Middle frontal gyrus (tissue), 1 donor: ENCODE results near the gene LLGL2.
"Not testable (repeated sequence)": the region's sequence is repeated elsewhere in the genome, so short reads cannot be mapped to it uniquely, and the experiment has no call there.

Experiments
- DNase-seq: peaks from one replicate; pipeline ENCODE4 v3.0.0-alpha.2; 2015; ENCODE audit warnings: low spot score; ENCODE audit errors: extremely low spot score

The LLGL2 gene

GRCh38 chr17:75524970-75525805, at the start of gene LLGL2:
Gene LLGL2, plus strand, starts transcription at chr17:75525697. Its CDS starts 17,730 bp downstream, at chr17:75543427.
- DNase-seq, result no peak

GRCh38 chr17:75475851-75476250, 49.6 kb upstream of the LLGL2 start:
- DNase-seq, result no peak

DNA sequence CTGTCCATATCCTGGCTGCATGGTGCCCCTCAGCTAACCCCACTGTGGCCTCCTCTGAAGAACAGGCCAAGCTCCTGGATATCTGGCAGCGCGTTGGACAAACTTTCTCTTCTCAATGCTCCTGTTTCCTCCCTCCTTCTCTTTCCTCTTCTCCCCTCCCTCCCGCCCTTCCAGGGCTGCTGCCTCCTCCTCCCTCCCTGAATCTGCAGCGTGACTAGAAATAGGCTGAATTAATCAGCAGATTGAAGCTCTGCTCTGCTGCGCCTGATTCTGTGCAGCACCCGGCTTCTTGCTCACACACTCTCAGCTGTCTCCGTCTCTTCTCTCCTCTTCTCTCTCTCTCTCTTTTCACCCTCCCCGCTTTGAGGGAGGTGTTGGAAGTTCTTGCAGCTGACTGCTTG, 49.2 kb upstream of the LLGL2 start:
- peak; percentile 80 for DNase-seq

DNA sequence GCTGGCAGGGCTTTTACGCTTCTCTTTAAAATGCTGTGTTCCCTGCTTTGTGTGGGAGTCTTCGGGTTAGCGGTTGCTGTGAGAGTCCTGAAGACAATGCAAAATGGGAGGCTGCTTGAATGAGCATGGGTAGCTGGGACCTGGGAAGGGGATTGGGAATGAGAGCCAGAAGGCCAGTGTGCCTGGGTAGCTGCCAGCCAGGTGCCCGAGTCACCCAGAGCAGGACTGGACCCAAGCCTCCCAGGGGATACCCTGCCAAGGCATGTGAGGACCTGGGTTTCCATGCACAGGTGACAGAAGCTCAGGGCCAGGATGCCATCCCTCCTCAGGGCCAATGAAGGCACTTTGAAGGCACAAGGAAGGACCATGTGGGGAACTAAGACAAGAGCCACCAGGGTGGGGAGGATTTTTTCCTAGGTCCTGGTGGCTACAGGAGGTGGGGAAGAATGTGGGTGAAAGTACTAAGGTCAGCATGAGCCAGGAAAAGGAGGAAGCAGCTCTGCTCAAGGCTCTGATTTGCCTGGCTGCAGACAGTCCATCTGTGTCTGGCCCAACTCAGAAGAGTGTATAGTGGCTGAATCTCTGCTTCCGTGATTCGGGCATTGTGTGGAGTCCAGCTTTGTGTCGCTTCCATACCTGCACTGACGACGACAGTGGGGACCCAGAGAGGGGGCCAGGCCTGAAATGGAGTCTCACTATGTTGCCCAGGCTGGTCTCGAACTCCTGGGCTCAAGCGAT, 48.6 kb upstream of the LLGL2 start:
- no peak for DNase-seq

DNA sequence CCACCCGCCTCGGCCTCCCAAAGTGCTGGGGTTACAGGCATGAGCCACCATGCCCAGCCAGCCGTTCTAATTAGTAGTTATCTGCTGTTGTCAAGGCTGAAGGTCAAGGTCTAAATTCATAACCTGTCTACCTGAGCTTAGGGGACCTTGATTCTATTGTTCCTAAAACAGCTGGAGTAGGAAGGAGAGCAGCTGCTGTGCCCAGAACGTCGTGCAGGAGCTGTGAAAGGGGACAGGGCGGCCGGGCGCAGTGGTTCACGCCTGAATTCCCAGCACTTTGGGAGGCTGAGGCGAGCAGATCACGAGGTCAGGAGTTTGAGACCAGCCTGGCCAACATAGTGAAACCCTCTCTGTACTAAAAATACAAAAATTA, 48.0 kb upstream of the LLGL2 start:
- not testable (repeated sequence) for DNase-seq

- no peak for DNase-seq
Observed at GRCh38 chr17:75478508-75478907, 47.0 kb upstream of the LLGL2 start.

DNA sequence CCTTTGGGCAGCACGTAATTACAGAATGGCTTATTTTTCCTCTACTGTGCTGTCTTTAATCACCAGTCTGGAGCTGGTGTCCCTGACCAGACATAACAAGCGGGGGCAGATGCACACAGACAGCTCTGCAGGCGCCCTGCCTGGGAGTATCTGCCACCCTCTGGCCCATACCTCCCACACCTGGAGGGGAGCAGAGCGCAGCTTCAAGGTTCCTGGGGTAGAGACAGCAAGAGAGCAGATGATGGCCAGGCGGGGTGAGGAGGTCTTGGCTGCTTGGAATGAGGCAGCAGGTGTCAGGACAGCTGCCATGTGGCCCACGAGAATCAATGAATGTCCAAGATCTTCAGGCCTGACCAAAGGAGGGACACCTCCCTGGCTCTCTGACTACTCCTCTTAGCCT, 45.2 kb upstream of the LLGL2 start:
- no peak for DNase-seq

- no peak for DNase-seq
Observed at GRCh38 chr17:75481194-75482068, 44.1 kb upstream of the LLGL2 start.

DNA sequence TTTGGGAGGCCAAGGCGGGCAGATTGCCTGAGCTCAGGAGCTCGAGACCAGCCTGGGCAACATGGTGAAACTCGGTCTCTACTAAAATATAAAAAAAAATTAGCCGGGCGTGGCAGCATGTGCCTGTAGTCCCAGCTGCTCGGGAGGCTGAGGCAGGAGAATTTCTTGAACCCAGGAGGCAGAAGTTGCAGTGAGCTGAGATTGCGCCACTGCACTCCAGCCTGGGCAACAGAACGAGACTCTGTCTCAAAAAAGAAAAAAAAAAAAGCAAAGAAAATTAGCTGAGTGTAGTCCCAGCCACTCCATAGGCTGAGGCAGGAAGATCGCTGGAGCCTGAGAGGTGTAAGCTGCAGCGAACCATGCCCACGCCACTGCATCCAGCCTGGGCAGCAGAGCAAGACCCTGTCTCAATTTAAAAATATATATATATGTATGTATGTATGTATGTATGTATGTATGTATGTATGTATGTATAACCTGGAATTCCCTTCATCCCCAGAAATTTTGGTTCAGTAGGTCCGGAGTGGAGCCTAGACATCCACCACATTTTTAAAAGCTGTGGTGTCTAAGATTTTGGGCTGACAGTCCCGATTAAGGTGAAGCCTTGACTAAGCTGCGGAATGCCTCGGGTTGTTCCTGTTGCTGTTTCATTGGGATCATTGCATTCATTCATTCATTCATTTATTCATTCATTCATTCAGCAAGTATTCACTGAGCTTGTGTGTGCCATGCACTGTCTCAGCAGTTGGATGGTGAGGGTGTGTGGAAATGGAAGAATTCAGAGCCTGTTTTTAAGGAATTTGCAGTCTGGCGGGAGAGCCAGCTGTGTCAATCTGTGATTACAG, 43.2 kb upstream of the LLGL2 start:
- DNase-seq, result no peak

GRCh38 chr17:75485688-75486087, 39.8 kb upstream of the LLGL2 start:
- DNase-seq, result no peak

- DNase-seq, result no peak
Observed at GRCh38 chr17:75486151-75486550, 39.3 kb upstream of the LLGL2 start.

DNA sequence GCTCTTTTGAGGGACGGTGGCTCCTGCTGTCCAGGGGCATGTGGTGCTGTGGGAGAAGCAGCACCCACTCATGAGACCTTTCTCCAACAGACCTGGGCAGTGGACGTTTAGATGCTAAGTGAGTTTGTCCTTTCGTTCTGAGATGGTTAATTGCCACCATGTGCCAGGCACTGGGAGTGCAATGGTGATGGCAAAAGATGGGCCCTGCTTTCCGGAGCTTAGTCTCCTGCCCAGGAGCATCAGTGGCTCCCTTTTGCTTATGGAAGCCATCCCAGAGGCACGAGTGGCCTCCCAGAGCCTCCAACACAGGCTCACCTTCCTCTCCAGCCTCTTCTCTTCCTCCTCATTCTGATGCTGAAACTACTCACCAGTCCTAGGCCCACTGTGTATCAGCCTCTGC, 38.5 kb upstream of the LLGL2 start:
- DNase-seq, result no peak

GRCh38 chr17:75487351-75488070, 38.0 kb upstream of the LLGL2 start:
- no peak for DNase-seq

GRCh38 chr17:75488693-75489510, 36.6 kb upstream of the LLGL2 start:
- DNase-seq, result no peak

- no peak for DNase-seq
Observed at GRCh38 chr17:75489511-75489955, 36.0 kb upstream of the LLGL2 start.

GRCh38 chr17:75490173-75490743, 35.2 kb upstream of the LLGL2 start:
- no peak for DNase-seq

DNA sequence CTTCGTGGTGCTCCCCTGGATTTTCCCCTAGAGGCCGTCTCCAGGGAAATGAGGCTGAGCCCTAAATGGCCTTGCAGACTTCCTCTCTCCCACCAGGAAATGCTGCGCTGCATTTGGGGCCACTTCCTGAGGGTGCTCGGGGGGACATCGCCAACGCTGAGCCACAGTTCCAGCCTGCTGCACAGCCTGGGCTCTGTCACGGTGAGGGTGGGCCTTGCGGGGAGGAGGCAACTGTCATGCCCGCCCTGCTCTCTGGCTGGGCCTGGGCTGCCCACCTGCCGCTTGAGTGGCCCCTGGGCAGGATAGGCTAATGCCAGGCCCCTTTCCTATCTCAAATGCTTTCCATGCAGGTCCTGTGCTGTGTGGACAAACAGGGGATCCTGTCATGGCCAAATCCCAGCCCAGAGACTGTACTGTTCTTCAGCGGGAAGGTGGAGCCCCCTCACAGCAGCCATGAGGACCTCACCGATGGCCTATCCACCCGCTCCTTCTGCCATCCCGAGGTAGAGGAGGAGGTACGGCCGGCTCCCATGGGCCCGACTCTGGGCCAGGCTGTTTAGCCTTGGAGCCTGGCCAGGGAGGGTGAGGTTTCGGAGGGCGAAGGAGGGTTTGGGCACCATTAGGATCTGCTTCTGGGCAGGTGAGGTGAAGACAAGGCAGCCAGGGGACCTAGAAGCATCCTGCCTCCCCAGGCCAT, 34.4 kb upstream of the LLGL2 start:
- no peak for DNase-seq

DNA sequence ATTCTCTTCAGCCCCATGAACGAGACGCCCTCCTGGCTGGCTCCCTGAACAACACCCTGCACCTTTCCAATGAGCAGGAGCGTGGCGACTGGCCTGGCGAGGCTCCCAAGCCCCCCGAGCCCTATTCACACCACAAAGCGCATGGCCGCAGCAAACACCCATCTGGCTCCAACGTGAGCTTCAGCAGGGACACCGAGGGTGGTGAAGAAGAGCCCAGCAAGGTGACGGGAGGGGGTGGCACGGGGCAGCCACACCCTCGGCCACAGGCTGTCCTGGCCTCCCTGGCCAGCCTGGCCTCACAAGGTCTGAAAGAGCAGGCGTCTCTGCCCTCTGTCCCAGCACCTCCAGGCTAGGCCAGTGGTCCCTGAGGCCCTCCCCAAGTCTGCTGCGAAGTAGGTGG, 33.8 kb upstream of the LLGL2 start:
- no peak for DNase-seq
